ENCODE measurements around the gene RAF1. TPM values are rescaled to one million over a fixed set of nuclear protein-coding genes. Genes with fewer than 3 reads are reported as not detected.

RAF1 gene
- total and polyA plus RNA-seq, 2 donors (not counting 1 experiment from before 2014, with no cell fraction given), result 134 to 258 TPM

GRCh38 chr3:12562451-12562850, 101.5 kb downstream of the RAF1 start:
- Histone ChIP-seq H3K9ac (ENCODE audit: insufficient read depth, low read length) (no peak overlapping the region), H3K4me3 (replicated peaks in 1 of 4; ENCODE audit: control extremely low read depth in 1 of 4, insufficient read depth in 1 of 4, low read depth in 3 of 4, low read length in 4 of 4) (no peak overlapping the region), H3K4me1 (ENCODE audit: control insufficient read depth, extremely low read depth, insufficient read depth, low read length) (peaks cover 4% of the 10 kb centered on the region), H2AFZ (ENCODE audit: low read length) (no peak overlapping the region), H3K27ac (ENCODE audit: insufficient read depth, low read length) (no peak overlapping the region), H4K20me1 (ENCODE audit: control insufficient read depth, extremely low read depth, insufficient read depth, low read length) (peaks cover 2% of the 10 kb centered on the region), H3K27me3 (ENCODE audit: control insufficient read depth, insufficient read depth, low read length) (no peaks in the 10 kb centered on the region), H3K36me3 (ENCODE audit: control insufficient read depth, insufficient read depth, low read length) (no peaks in the 10 kb centered on the region), H3K4me2 (ENCODE audit: extremely low read depth, insufficient read depth, low read length) (no peak overlapping the region), H3K79me2 (ENCODE audit: control insufficient read depth, insufficient read depth, low read length) (peaks cover 91% of the 10 kb centered on the region), H3K9me3 (ENCODE audit: control insufficient read depth, insufficient read depth, low read depth, low read length) (no peaks in the 10 kb centered on the region)
- no peak for TF ChIP-seq CTCF (conservative IDR thresholded peaks at IDR 0.05 in 1 of 2, IDR thresholded peaks at IDR 0.05 in 1 of 2; ENCODE audit: low read depth in 1 of 2, low read length in 2 of 2)
- DNase-seq (ENCODE audit: low read depth in 2 of 2), result no peak

- H3K4me1 ChIP-seq (ENCODE audit: control insufficient read depth, extremely low read depth, insufficient read depth, low read length), result peaks cover 4% of the 10 kb centered on the region
- H3K4me3 ChIP-seq (replicated peaks in 1 of 4; ENCODE audit: control extremely low read depth in 1 of 4, insufficient read depth in 1 of 4, low read depth in 3 of 4, low read length in 4 of 4), result no peak overlapping the region
- peaks cover 2% of the 10 kb centered on the region for H4K20me1 ChIP-seq (ENCODE audit: control insufficient read depth, extremely low read depth, insufficient read depth, low read length)
- TF ChIP-seq CTCF (conservative IDR thresholded peaks at IDR 0.05 in 1 of 2, IDR thresholded peaks at IDR 0.05 in 1 of 2; ENCODE audit: low read depth in 1 of 2, low read length in 2 of 2) (no peak), EZH2 (IDR thresholded peaks at IDR 0.05; ENCODE audit: low read length, missing control alignments) (no peak)
- no peaks in the 10 kb centered on the region for H3K27me3 ChIP-seq (ENCODE audit: control insufficient read depth, insufficient read depth, low read length)
- no peaks in the 10 kb centered on the region for H3K36me3 ChIP-seq (ENCODE audit: control insufficient read depth, insufficient read depth, low read length)
- H3K9ac ChIP-seq (ENCODE audit: insufficient read depth, low read length), result no peak overlapping the region
- no peak for DNase-seq (ENCODE audit: low read depth in 2 of 2)
- no peaks in the 10 kb centered on the region for H3K9me3 ChIP-seq (ENCODE audit: control insufficient read depth, insufficient read depth, low read depth, low read length)
- H2AFZ ChIP-seq (ENCODE audit: low read length), result no peak overlapping the region
- peaks cover 89% of the 10 kb centered on the region for H3K79me2 ChIP-seq (ENCODE audit: control insufficient read depth, insufficient read depth, low read length)
- no peak overlapping the region for H3K4me2 ChIP-seq (ENCODE audit: extremely low read depth, insufficient read depth, low read length)
- no peak overlapping the region for H3K27ac ChIP-seq (ENCODE audit: insufficient read depth, low read length)
Measured at GRCh38 chr3:12561397-12561796, 102.5 kb downstream of the RAF1 start.

- Histone ChIP-seq H2AFZ (ENCODE audit: low read length) (no peak overlapping the region), H3K27ac (ENCODE audit: insufficient read depth, low read length) (no peak overlapping the region), H3K9me3 (ENCODE audit: control insufficient read depth, insufficient read depth, low read depth, low read length) (no peaks in the 10 kb centered on the region), H3K4me3 (replicated peaks in 1 of 4; ENCODE audit: control extremely low read depth in 1 of 4, insufficient read depth in 1 of 4, low read depth in 3 of 4, low read length in 4 of 4) (no peak overlapping the region), H3K36me3 (ENCODE audit: control insufficient read depth, insufficient read depth, low read length) (no peaks in the 10 kb centered on the region), H3K4me2 (ENCODE audit: extremely low read depth, insufficient read depth, low read length) (no peak overlapping the region), H3K79me2 (ENCODE audit: control insufficient read depth, insufficient read depth, low read length) (peaks cover 81% of the 10 kb centered on the region), H3K9ac (ENCODE audit: insufficient read depth, low read length) (no peak overlapping the region), H3K4me1 (ENCODE audit: control insufficient read depth, extremely low read depth, insufficient read depth, low read length) (peaks cover 4% of the 10 kb centered on the region), H3K27me3 (ENCODE audit: control insufficient read depth, insufficient read depth, low read length) (no peaks in the 10 kb centered on the region), H4K20me1 (ENCODE audit: control insufficient read depth, extremely low read depth, insufficient read depth, low read length) (peaks cover 2% of the 10 kb centered on the region)
- TF ChIP-seq CTCF (conservative IDR thresholded peaks at IDR 0.05 in 1 of 2, IDR thresholded peaks at IDR 0.05 in 1 of 2; ENCODE audit: low read depth in 1 of 2, low read length in 2 of 2) (no peak), EZH2 (IDR thresholded peaks at IDR 0.05; ENCODE audit: low read length, missing control alignments) (no peak)
- no peak for DNase-seq (ENCODE audit: low read depth in 2 of 2)
Measured at GRCh38 chr3:12560505-12561190, 103.3 kb downstream of the RAF1 start.

Data from fibroblast of lung (primary cell).